Measurements from ENCODE around the gene SYPL1. TPM values are rescaled to one million over a fixed set of nuclear protein-coding genes. Genes with fewer than 3 reads are reported as not detected.

The SYPL1 gene
- polyA plus RNA-seq, 1 of the 3 experiments (the other 2 are of a cell fraction), result 72.4 TPM

DNA sequence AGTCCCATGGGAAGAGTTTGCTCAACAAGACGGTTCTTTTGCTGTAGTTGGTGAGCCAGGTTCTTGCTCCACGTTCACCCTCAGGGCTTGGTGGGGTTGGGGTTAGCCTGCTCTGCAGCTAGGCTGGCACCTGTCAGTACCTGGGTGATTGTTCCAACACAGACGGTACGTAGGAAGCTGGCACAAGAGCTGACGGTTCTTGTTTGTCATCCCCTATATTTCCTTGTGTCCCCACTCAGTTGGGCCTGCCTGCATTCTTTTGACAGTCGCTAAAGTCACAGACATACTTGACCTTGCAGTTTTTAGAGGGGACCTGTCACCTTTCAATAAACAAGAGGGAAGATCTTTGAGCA, 40.2 kb upstream of the SYPL1 start:
- H2AFZ ChIP-seq (ENCODE audit: low read depth), result no peak overlapping the region
- no peak overlapping the region for H3K4me3 ChIP-seq (ENCODE audit: low read depth in 2 of 2, low read length in 1 of 2)
- no peaks in the 10 kb centered on the region for H3K36me3 ChIP-seq (replicated peaks in 1 of 2; ENCODE audit: control insufficient read depth in 1 of 2, insufficient read depth in 2 of 2, low read length in 1 of 2)
- H3K9me3 ChIP-seq, result no peaks in the 10 kb centered on the region
- 81% methylated on average over 6 of the region's 6 CpGs for WGBS (ENCODE audit: low lambda C conversion rate)
- H4K20me1 ChIP-seq (ENCODE audit: insufficient read depth), result no peaks in the 10 kb centered on the region
- DNase-seq, result no peak
- H3K4me1 ChIP-seq (ENCODE audit: control insufficient read depth in 1 of 2, insufficient read depth in 2 of 2, low read depth in 1 of 2, low read length in 1 of 2), result peaks cover 10 to 19% of the 10 kb centered on the region in 2 experiments; a peak in 2 of 4 replicates
- ChIA-PET POLR2A (interaction anchor here (1.2 to 2.6 kb wide), 3 partner anchors 40 to 94 kb away, joined by 3 to 7 read pairs (median 6); partner anchors contain the start of gene SYPL1), CTCF (interaction anchor here (0.7 to 25.2 kb wide), 13 partner anchors 15 to 283 kb away, joined by 3 to 593 read pairs (median 25); partner anchors contain the start of gene SYPL1)
- H3K79me2 ChIP-seq (ENCODE audit: insufficient read depth), result no peaks in the 10 kb centered on the region
- TF ChIP-seq GABPA (IDR thresholded peaks at IDR 0.05; ENCODE audit: low read depth), result no peak
- TF ChIP-seq, protein P1, sequence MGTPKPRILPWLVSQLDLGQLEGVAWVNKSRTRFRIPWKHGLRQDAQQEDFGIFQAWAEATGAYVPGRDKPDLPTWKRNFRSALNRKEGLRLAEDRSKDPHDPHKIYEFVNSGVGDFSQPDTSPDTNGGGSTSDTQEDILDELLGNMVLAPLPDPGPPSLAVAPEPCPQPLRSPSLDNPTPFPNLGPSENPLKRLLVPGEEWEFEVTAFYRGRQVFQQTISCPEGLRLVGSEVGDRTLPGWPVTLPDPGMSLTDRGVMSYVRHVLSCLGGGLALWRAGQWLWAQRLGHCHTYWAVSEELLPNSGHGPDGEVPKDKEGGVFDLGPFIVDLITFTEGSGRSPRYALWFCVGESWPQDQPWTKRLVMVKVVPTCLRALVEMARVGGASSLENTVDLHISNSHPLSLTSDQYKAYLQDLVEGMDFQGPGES (IDR thresholded peaks at IDR 0.05; ENCODE audit: low read depth, low read length), result no peak
- no peak for TF ChIP-seq MEF2A (IDR thresholded peaks at IDR 0.05; ENCODE audit: borderline replicate concordance, low read depth)
- TF ChIP-seq YY1 (IDR thresholded peaks at IDR 0.05; ENCODE audit: low read depth), result no peak
- TF ChIP-seq TEAD4 (IDR thresholded peaks at IDR 0.05; ENCODE audit: borderline replicate concordance, insufficient read depth), result no peak
- TF ChIP-seq NFIC (IDR thresholded peaks at IDR 0.05; ENCODE audit: borderline replicate concordance), result no peak
- TF ChIP-seq, protein P2, sequence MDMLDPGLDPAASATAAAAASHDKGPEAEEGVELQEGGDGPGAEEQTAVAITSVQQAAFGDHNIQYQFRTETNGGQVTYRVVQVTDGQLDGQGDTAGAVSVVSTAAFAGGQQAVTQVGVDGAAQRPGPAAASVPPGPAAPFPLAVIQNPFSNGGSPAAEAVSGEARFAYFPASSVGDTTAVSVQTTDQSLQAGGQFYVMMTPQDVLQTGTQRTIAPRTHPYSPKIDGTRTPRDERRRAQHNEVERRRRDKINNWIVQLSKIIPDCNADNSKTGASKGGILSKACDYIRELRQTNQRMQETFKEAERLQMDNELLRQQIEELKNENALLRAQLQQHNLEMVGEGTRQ (IDR thresholded peaks at IDR 0.05; ENCODE audit: borderline replicate concordance, low read depth, low read length), result no peak
- no peak for TF ChIP-seq MXI1 (IDR thresholded peaks at IDR 0.05; ENCODE audit: low read depth, low read length)
- TF ChIP-seq CHD2 (IDR thresholded peaks at IDR 0.05; ENCODE audit: low read length, partially characterized antibody), result no peak
- TF ChIP-seq RAD21 (IDR thresholded peaks at IDR 0.05; ENCODE audit: low read length), result no peak
- no peak for TF ChIP-seq FOXJ3 (CRISPR knock-in tag; IDR thresholded peaks at IDR 0.05)
- TF ChIP-seq, protein P3, sequence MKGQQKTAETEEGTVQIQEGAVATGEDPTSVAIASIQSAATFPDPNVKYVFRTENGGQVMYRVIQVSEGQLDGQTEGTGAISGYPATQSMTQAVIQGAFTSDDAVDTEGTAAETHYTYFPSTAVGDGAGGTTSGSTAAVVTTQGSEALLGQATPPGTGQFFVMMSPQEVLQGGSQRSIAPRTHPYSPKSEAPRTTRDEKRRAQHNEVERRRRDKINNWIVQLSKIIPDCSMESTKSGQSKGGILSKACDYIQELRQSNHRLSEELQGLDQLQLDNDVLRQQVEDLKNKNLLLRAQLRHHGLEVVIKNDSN (IDR thresholded peaks at IDR 0.05; ENCODE audit: borderline replicate concordance, low read depth), result no peak
- TF ChIP-seq, protein P4, sequence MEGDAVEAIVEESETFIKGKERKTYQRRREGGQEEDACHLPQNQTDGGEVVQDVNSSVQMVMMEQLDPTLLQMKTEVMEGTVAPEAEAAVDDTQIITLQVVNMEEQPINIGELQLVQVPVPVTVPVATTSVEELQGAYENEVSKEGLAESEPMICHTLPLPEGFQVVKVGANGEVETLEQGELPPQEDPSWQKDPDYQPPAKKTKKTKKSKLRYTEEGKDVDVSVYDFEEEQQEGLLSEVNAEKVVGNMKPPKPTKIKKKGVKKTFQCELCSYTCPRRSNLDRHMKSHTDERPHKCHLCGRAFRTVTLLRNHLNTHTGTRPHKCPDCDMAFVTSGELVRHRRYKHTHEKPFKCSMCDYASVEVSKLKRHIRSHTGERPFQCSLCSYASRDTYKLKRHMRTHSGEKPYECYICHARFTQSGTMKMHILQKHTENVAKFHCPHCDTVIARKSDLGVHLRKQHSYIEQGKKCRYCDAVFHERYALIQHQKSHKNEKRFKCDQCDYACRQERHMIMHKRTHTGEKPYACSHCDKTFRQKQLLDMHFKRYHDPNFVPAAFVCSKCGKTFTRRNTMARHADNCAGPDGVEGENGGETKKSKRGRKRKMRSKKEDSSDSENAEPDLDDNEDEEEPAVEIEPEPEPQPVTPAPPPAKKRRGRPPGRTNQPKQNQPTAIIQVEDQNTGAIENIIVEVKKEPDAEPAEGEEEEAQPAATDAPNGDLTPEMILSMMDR (IDR thresholded peaks at IDR 0.05), result no peak
- TF ChIP-seq GATA2 (CRISPR knock-in tag; IDR thresholded peaks at IDR 0.05), result no peak
- TF ChIP-seq NRF1 (IDR thresholded peaks at IDR 0.05; ENCODE audit: low read depth, low read length), result no peak
- no peak for TF ChIP-seq RFX5 (IDR thresholded peaks at IDR 0.05; ENCODE audit: low read length)
- TF ChIP-seq, protein P5, sequence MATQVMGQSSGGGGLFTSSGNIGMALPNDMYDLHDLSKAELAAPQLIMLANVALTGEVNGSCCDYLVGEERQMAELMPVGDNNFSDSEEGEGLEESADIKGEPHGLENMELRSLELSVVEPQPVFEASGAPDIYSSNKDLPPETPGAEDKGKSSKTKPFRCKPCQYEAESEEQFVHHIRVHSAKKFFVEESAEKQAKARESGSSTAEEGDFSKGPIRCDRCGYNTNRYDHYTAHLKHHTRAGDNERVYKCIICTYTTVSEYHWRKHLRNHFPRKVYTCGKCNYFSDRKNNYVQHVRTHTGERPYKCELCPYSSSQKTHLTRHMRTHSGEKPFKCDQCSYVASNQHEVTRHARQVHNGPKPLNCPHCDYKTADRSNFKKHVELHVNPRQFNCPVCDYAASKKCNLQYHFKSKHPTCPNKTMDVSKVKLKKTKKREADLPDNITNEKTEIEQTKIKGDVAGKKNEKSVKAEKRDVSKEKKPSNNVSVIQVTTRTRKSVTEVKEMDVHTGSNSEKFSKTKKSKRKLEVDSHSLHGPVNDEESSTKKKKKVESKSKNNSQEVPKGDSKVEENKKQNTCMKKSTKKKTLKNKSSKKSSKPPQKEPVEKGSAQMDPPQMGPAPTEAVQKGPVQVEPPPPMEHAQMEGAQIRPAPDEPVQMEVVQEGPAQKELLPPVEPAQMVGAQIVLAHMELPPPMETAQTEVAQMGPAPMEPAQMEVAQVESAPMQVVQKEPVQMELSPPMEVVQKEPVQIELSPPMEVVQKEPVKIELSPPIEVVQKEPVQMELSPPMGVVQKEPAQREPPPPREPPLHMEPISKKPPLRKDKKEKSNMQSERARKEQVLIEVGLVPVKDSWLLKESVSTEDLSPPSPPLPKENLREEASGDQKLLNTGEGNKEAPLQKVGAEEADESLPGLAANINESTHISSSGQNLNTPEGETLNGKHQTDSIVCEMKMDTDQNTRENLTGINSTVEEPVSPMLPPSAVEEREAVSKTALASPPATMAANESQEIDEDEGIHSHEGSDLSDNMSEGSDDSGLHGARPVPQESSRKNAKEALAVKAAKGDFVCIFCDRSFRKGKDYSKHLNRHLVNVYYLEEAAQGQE (IDR thresholded peaks at IDR 0.05; ENCODE audit: low read depth, low read length), result no peak
- no peak for TF ChIP-seq EP300 (IDR thresholded peaks at IDR 0.05; ENCODE audit: borderline replicate concordance in 1 of 2, low read depth in 1 of 2, low read length in 1 of 2)
- no peak for TF ChIP-seq RCOR1 (IDR thresholded peaks at IDR 0.05; ENCODE audit: low read length)
- TF ChIP-seq TAF1 (IDR thresholded peaks at IDR 0.05; ENCODE audit: borderline replicate concordance, low read depth, low read length), result no peak
- no peaks in the 10 kb centered on the region for H3F3A ChIP-seq (replicated peaks; ENCODE audit: insufficient read depth)
- H3K9ac ChIP-seq, result no peak overlapping the region
- no peak overlapping the region for H3K27ac ChIP-seq (ENCODE audit: low read depth in 2 of 2, low read length in 1 of 2)
- no peak overlapping the region for H3K4me2 ChIP-seq
- no peaks in the 10 kb centered on the region for H3K9me2 ChIP-seq
- no peaks in the 10 kb centered on the region; the same call in 1 of the 2 replicates for H3K27me3 ChIP-seq (ENCODE audit: insufficient read depth)

All from SK-N-SH (cell line).